ENCODE data around the gene HAND2.

GRCh38 chr4:173488656-173489055 is 41.4 kb downstream of the HAND2 start:
- TF ChIP-seq, protein P1, sequence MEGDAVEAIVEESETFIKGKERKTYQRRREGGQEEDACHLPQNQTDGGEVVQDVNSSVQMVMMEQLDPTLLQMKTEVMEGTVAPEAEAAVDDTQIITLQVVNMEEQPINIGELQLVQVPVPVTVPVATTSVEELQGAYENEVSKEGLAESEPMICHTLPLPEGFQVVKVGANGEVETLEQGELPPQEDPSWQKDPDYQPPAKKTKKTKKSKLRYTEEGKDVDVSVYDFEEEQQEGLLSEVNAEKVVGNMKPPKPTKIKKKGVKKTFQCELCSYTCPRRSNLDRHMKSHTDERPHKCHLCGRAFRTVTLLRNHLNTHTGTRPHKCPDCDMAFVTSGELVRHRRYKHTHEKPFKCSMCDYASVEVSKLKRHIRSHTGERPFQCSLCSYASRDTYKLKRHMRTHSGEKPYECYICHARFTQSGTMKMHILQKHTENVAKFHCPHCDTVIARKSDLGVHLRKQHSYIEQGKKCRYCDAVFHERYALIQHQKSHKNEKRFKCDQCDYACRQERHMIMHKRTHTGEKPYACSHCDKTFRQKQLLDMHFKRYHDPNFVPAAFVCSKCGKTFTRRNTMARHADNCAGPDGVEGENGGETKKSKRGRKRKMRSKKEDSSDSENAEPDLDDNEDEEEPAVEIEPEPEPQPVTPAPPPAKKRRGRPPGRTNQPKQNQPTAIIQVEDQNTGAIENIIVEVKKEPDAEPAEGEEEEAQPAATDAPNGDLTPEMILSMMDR (IDR thresholded peaks at IDR 0.05) = no peak
- TF ChIP-seq POLR2AphosphoS5 (IDR thresholded peaks at IDR 0.05; ENCODE audit: low read depth, low read length) (no peak), SIN3A (IDR thresholded peaks at IDR 0.05; ENCODE audit: borderline replicate concordance, insufficient read depth, low read depth, low read length) (no peak)
